ENCODE data around the gene TMSB15C. TPM values are rescaled to one million over a fixed set of nuclear protein-coding genes. Genes with fewer than 3 reads are reported as not detected.
"Not testable (repeated sequence)": the region's sequence is repeated elsewhere in the genome, so short reads cannot be mapped to it uniquely, and the experiment has no call there.

Gene TMSB15C
- total and polyA plus RNA-seq, 4 donors = 0.26 to 12.3 (median 0.73) TPM

GRCh38 chrX:104113222-104113965 is 37.4 kb upstream of the TMSB15C start:
- no peaks in the 10 kb centered on the region for H3K9me3 ChIP-seq (ENCODE audit: control insufficient read depth in 4 of 4, insufficient read depth in 3 of 4, low read length in 3 of 4)
- H3K4me3 ChIP-seq = peak overlapping the region; percentile 2
- no peak overlapping the region for H3K9ac ChIP-seq (ENCODE audit: insufficient read depth in 1 of 2, low read length in 2 of 2)
- WGBS, 2 donors = 8 to 31% methylated on average over 17 to 24 of the region's 24 CpGs
- no peaks in the 10 kb centered on the region for H3K36me3 ChIP-seq (ENCODE audit: control insufficient read depth in 4 of 4, insufficient read depth in 4 of 4, low read length in 4 of 4)
- TF ChIP-seq, protein P1, sequence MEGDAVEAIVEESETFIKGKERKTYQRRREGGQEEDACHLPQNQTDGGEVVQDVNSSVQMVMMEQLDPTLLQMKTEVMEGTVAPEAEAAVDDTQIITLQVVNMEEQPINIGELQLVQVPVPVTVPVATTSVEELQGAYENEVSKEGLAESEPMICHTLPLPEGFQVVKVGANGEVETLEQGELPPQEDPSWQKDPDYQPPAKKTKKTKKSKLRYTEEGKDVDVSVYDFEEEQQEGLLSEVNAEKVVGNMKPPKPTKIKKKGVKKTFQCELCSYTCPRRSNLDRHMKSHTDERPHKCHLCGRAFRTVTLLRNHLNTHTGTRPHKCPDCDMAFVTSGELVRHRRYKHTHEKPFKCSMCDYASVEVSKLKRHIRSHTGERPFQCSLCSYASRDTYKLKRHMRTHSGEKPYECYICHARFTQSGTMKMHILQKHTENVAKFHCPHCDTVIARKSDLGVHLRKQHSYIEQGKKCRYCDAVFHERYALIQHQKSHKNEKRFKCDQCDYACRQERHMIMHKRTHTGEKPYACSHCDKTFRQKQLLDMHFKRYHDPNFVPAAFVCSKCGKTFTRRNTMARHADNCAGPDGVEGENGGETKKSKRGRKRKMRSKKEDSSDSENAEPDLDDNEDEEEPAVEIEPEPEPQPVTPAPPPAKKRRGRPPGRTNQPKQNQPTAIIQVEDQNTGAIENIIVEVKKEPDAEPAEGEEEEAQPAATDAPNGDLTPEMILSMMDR (IDR thresholded peaks at IDR 0.05; ENCODE audit: control extremely low read depth, extremely low read depth) = peak; percentile 11
- H3K27ac ChIP-seq (ENCODE audit: low read depth in 1 of 2, low read length in 1 of 2) = no peak overlapping the region
- no peaks in the 10 kb centered on the region for H3K4me1 ChIP-seq (ENCODE audit: control insufficient read depth in 5 of 5, insufficient read depth in 5 of 5, low read length in 5 of 5)
- ATAC-seq (ENCODE audit: insufficient read depth, low FRiP score) = peak; percentile 63
- peaks cover 0 to 39% (median 13%) of the 10 kb centered on the region in 3 donors for H3K27me3 ChIP-seq (ENCODE audit: control insufficient read depth in 3 of 3, insufficient read depth in 3 of 3, low read length in 2 of 3)
- peak; percentile 68 to 76 (median 69) for DNase-seq

DNA sequence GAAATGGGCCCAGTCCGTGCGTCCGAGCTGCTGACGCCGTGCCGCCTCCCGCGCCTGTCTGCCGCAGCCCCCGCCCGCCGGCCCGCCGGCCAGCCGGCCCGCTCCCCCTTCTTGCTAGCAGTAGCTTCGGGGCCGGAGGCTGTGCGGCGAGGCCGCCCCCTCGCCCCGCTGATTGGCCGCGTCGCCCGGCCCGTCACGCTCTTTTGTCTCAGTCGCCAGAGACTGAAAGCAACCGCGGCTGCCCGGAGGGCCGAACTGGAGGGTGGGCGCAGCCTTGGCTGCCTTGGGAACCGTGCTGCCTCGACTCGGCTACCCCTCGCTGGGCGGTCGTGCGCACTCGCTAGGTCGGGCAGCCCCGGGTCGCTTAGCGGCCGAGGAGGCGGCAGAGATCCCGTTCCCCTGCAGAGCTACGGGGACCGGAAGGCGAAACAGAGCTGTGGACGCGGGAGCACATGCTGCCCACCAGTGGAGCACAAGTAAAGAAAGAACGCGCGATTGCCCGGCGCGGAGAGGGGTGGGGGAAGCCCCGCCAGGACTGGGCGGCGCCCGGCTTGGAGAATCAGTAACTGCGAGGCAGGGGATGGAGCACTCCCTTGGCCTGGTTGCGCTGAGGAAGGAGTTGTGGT is 36.4 kb upstream of the TMSB15C start, which contains the start of gene ZCCHC18:
Gene ZCCHC18 (plus strand): TSS at position 198 of the 626 bp plus-strand sequence. CDS start 1,589 bp downstream, outside the sequence.
- no peaks in the 10 kb centered on the region for H3K4me1 ChIP-seq (ENCODE audit: control insufficient read depth in 5 of 5, insufficient read depth in 5 of 5, low read length in 5 of 5)
- peaks cover 0 to 48% (median 18%) of the 10 kb centered on the region in 3 donors for H3K27me3 ChIP-seq (ENCODE audit: control insufficient read depth in 3 of 3, insufficient read depth in 3 of 3, low read length in 2 of 3)
- H3K9ac ChIP-seq (ENCODE audit: insufficient read depth in 1 of 2, low read length in 2 of 2) = peak within 1 kb of the TSS; percentile 21 to 44
- no peaks in the 10 kb centered on the region for H3K36me3 ChIP-seq (ENCODE audit: control insufficient read depth in 4 of 4, insufficient read depth in 4 of 4, low read length in 4 of 4)
- H3K9me3 ChIP-seq (ENCODE audit: control insufficient read depth in 4 of 4, insufficient read depth in 3 of 4, low read length in 3 of 4) = no peaks in the 10 kb centered on the region
- DNase-seq (peak; percentile 78 to 85 (median 83)), ATAC-seq (ENCODE audit: insufficient read depth, low FRiP score) (peak; percentile 64)
- 1 to 33% methylated on average over 14 to 67 of the region's 67 CpGs for WGBS, 2 donors
- H3K27ac ChIP-seq (ENCODE audit: low read depth in 1 of 2, low read length in 1 of 2) = peak within 1 kb of the TSS in 1 of 2 donors; percentile 37
- TF ChIP-seq, protein P1 (IDR thresholded peaks at IDR 0.05; ENCODE audit: control extremely low read depth, extremely low read depth) = no peak
- H3K4me3 ChIP-seq = peak within 1 kb of the TSS; percentile 22

- 52 to 53% methylated on average over 6 of the region's 6 CpGs for WGBS, 2 donors
- H3K9ac ChIP-seq (ENCODE audit: insufficient read depth in 1 of 2, low read length in 2 of 2); H3K4me1 ChIP-seq (ENCODE audit: control insufficient read depth in 5 of 5, insufficient read depth in 5 of 5, low read length in 5 of 5); H3K36me3 ChIP-seq (ENCODE audit: control insufficient read depth in 4 of 4, insufficient read depth in 4 of 4, low read length in 4 of 4); ATAC-seq (ENCODE audit: insufficient read depth, low FRiP score); DNase-seq; H3K27ac ChIP-seq (ENCODE audit: low read depth in 1 of 2, low read length in 1 of 2); H3K4me3 ChIP-seq; H3K9me3 ChIP-seq (ENCODE audit: control insufficient read depth in 4 of 4, insufficient read depth in 3 of 4, low read length in 3 of 4): not testable (repeated sequence)
- H3K27me3 ChIP-seq (ENCODE audit: control insufficient read depth in 3 of 3, insufficient read depth in 3 of 3, low read length in 2 of 3) = peaks cover 6 to 41% (median 19%) of the 10 kb centered on the region in 3 donors
Observed at GRCh38 chrX:104110491-104111240, 34.6 kb upstream of the TMSB15C start.

All from lung (tissue), 12 donors.